Stomach smooth muscle (tissue), 2 donors: ENCODE results near the gene SLC22A23.

Experiments
- H3K27ac ChIP-seq: one replicate; pipeline ENCODE4 v1.7.0; 2013; ENCODE audit warnings: mild to moderate bottlenecking, low read length, inconsistent platforms
- H3K27me3 ChIP-seq, 2 donors: one replicate each; pipeline ENCODE4 v1.7.0; 2013; ENCODE audit warnings: low read length in 2 of 2; ENCODE audit not compliant: insufficient read depth in 2 of 2, control insufficient read depth in 1 of 2
- H3K36me3 ChIP-seq, 2 donors: one replicate each; pipeline ENCODE4 v1.7.0; 2013; ENCODE audit warnings: low read length in 2 of 2; ENCODE audit not compliant: control insufficient read depth in 2 of 2, insufficient read depth in 2 of 2
- H3K4me1 ChIP-seq: one replicate; pipeline ENCODE4 v1.7.0; 2013; ENCODE audit warnings: low read length; ENCODE audit not compliant: control insufficient read depth, insufficient read depth
- H3K4me3 ChIP-seq, 2 donors: one replicate each; pipeline ENCODE4 v1.7.0; 2013; ENCODE audit warnings: low read length in 2 of 2
- H3K9ac ChIP-seq, 2 donors: one replicate each; pipeline ENCODE4 v1.7.0; 2013; ENCODE audit warnings: low read length in 2 of 2, mild to moderate bottlenecking in 1 of 2
- H3K9me3 ChIP-seq, 2 donors: one replicate each; pipeline ENCODE4 v1.7.0; 2013; ENCODE audit warnings: low read length in 2 of 2; ENCODE audit not compliant: control insufficient read depth in 2 of 2
- donor health status: healthy.
- donor health status: Pancreatic carcinoma.

SLC22A23 gene

DNA sequence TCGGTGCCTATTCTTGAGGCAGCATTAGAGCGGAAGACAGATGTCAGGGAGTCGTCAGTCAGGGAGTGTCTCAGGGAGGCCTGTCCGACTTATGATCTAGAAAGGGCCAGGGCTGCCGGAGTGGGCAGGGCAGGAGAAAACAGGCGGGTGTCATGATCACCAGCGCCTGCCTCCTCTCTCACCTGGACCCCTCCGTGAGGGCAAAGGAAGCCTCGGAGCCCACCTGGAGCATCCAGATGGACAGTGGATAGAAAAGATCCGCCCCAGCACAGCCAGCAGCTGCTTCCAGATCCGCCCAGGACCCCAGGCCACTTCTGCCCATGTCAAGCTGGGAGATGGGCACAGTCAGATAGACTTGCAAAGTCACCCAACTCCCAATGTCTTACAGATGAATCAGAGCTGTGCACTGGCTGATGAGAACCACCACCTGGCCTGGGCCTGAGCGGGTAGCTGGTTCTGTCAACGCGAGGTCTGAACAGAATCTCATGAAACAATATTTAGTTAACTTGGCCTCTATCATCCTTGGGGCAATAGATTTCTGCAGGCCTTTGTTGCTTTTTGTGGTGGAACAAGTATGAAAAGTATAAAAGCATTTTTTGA, 175.9 kb downstream of the SLC22A23 start:
- Histone ChIP-seq H3K36me3 (peaks cover 3 to 9% of the 10 kb centered on the region in 2 donors), H3K27ac (no peak overlapping the region), H3K4me1 (peaks cover 23% of the 10 kb centered on the region), H3K9ac (no peak overlapping the region), H3K4me3 (no peak overlapping the region), H3K27me3 (no peaks in the 10 kb centered on the region), H3K9me3 (no peaks in the 10 kb centered on the region)

- Histone ChIP-seq H3K36me3 (peaks cover 3 to 6% of the 10 kb centered on the region in 2 donors), H3K4me3 (no peak overlapping the region), H3K27ac (no peak overlapping the region), H3K27me3 (no peaks in the 10 kb centered on the region), H3K9ac (no peak overlapping the region), H3K9me3 (no peaks in the 10 kb centered on the region), H3K4me1 (peaks cover 23% of the 10 kb centered on the region)
These were observed 176.8 kb downstream of the SLC22A23 start for GRCh38 chr6:3280091-3280490.

GRCh38 chr6:3278691-3279090, 178.2 kb downstream of the SLC22A23 start:
- Histone ChIP-seq H3K36me3 (peaks cover 3% of the 10 kb centered on the region in 2 donors), H3K9me3 (no peaks in the 10 kb centered on the region), H3K9ac (no peak overlapping the region), H3K4me1 (peaks cover 16% of the 10 kb centered on the region), H3K27ac (no peak overlapping the region), H3K27me3 (no peaks in the 10 kb centered on the region), H3K4me3 (no peak overlapping the region)

DNA sequence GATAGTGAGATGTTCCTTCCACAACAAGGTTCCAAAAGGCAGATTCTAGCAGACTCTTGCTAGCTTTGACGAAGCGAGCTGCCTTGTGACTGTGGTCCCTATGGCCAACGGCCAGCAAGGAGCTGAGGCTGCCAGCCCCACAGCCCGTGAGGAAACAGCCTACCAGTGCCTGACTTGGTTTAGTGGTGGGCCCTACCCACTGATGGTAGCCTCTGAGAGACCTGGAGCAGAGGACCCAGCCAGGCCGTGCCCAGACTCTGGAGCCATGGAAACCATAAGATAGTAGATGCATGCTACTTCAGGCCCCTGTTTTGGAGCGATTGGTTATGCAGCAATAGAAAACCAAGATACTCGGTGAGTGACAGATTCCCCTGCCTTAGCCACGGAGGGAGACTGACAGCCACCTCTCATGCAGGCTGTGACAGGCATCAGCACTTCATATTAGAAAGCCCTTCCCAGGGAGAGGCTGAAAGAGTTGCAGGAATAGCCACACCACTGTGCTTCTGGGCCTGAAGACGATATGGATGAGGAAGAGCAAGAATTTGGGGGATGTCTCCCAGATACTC, 178.9 kb downstream of the SLC22A23 start:
- H3K36me3 ChIP-seq = peaks cover 2 to 5% of the 10 kb centered on the region in 2 donors
- H3K9me3 ChIP-seq = no peaks in the 10 kb centered on the region
- H3K9ac ChIP-seq = no peak overlapping the region
- H3K27ac ChIP-seq = no peak overlapping the region
- no peaks in the 10 kb centered on the region for H3K27me3 ChIP-seq
- H3K4me3 ChIP-seq = no peak overlapping the region
- H3K4me1 ChIP-seq = peaks cover 16% of the 10 kb centered on the region

GRCh38 chr6:3277251-3277650, 179.6 kb downstream of the SLC22A23 start:
- H3K36me3 ChIP-seq = peaks cover 4 to 11% of the 10 kb centered on the region in 2 donors
- no peak overlapping the region for H3K9ac ChIP-seq
- H3K27me3 ChIP-seq = no peaks in the 10 kb centered on the region
- no peak overlapping the region for H3K27ac ChIP-seq
- H3K9me3 ChIP-seq = no peaks in the 10 kb centered on the region
- peaks cover 9% of the 10 kb centered on the region for H3K4me1 ChIP-seq
- no peak overlapping the region for H3K4me3 ChIP-seq

- Histone ChIP-seq H3K4me1 (peaks cover 5% of the 10 kb centered on the region), H3K27ac (no peak overlapping the region), H3K9me3 (no peaks in the 10 kb centered on the region), H3K4me3 (no peak overlapping the region), H3K9ac (no peak overlapping the region), H3K27me3 (no peaks in the 10 kb centered on the region), H3K36me3 (peaks cover 12 to 15% of the 10 kb centered on the region in 2 donors)
These were observed 180.4 kb downstream of the SLC22A23 start for GRCh38 chr6:3276174-3277167.

DNA sequence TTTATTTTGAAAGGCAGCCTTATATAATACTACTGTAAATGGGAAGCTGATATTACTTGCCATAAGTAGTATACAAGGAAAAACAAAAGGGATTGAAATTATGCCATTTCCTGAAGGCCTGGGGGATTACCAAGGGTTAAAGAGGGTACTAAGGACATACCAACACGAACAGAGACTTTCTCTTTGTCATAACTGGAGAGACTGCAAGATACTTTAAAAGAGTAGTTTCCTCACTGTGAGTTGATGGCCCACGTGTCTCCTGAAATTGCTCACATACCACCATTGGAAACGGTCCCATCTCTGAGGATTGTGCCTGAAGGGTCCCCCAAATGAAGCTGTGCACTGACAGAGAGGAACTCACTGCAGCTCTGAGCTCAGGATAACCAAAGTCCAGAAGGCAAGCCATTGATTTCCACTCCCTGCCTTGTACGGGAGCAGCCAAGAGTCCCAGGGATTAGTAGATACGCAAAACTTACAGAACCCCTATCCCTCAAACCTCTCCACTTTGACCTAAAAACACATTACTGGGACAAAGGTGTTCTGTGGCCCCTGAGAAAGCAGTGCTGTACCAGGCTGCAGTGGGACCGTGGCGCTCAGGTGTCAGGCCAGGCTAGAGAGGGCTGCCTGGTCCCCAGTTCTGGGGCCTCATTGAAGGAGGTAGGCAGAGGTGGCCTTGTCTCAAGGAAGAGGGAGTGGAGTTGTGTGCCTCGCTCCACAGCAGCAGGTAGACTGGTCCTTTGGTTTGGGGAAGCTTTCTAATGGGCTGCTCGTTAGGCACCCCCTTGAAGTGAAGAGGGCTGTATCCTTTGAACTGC, 182.9 kb downstream of the SLC22A23 start:
- Histone ChIP-seq H3K4me3 (no peak overlapping the region), H3K4me1 (no peaks in the 10 kb centered on the region), H3K27ac (no peak overlapping the region), H3K9me3 (no peaks in the 10 kb centered on the region), H3K9ac (no peak overlapping the region), H3K27me3 (no peaks in the 10 kb centered on the region), H3K36me3 (peaks cover 20 to 33% of the 10 kb centered on the region in 2 donors)

GRCh38 chr6:3272911-3273547, 183.8 kb downstream of the SLC22A23 start:
- Histone ChIP-seq H3K9ac (no peak overlapping the region), H3K36me3 (peaks cover 20 to 30% of the 10 kb centered on the region in 2 donors), H3K9me3 (no peaks in the 10 kb centered on the region), H3K4me1 (no peaks in the 10 kb centered on the region), H3K27me3 (no peaks in the 10 kb centered on the region), H3K4me3 (no peak overlapping the region), H3K27ac (no peak overlapping the region)

- H3K4me3 ChIP-seq = no peak overlapping the region
- no peak overlapping the region for H3K27ac ChIP-seq
- peaks cover 20 to 29% of the 10 kb centered on the region in 2 donors for H3K36me3 ChIP-seq
- H3K27me3 ChIP-seq = no peaks in the 10 kb centered on the region
- no peaks in the 10 kb centered on the region for H3K4me1 ChIP-seq
- H3K9ac ChIP-seq = no peak overlapping the region
- no peaks in the 10 kb centered on the region for H3K9me3 ChIP-seq
These were observed 185.1 kb downstream of the SLC22A23 start for GRCh38 chr6:3271756-3272155.

GRCh38 chr6:3270258-3270657, 186.6 kb downstream of the SLC22A23 start:
- Histone ChIP-seq H3K27ac (no peak overlapping the region), H3K4me3 (no peak overlapping the region), H3K9me3 (no peaks in the 10 kb centered on the region), H3K27me3 (no peaks in the 10 kb centered on the region), H3K36me3 (peaks cover 20 to 29% of the 10 kb centered on the region in 2 donors), H3K9ac (no peak overlapping the region), H3K4me1 (no peaks in the 10 kb centered on the region)
